VCaP (cell line): ENCODE measurements around the gene SPOCK1.

Experiments
- H3K27ac ChIP-seq: fragments of 450-650 bp; 2 replicates; pipeline ENCODE4 v1.5.1; 2017
- CTCF ChIP-seq: fragments of 450-650 bp; conservative IDR thresholded peaks from 2 replicates; pipeline ENCODE4 v1.5.1; 2017; ENCODE audit warnings: mild to moderate bottlenecking, moderate library complexity

Gene SPOCK1

GRCh38 chr5:137144656-137145055, 354.5 kb downstream of the SPOCK1 start:
- TF ChIP-seq CTCF: no peak
- H3K27ac ChIP-seq: no peak overlapping the region

- H3K27ac ChIP-seq: no peak overlapping the region
- no peak for TF ChIP-seq CTCF
These were observed 356.1 kb downstream of the SPOCK1 start for GRCh38 chr5:137142764-137143605.

GRCh38 chr5:137142346-137142745, 356.8 kb downstream of the SPOCK1 start:
- TF ChIP-seq CTCF: no peak
- no peak overlapping the region for H3K27ac ChIP-seq

GRCh38 chr5:137141779-137142178, 357.3 kb downstream of the SPOCK1 start:
- H3K27ac ChIP-seq: no peak overlapping the region
- TF ChIP-seq CTCF: no peak

- H3K27ac ChIP-seq: no peak overlapping the region
- no peak for TF ChIP-seq CTCF
These were observed 362.0 kb downstream of the SPOCK1 start for GRCh38 chr5:137136991-137137632.

GRCh38 chr5:137134920-137135532, 364.1 kb downstream of the SPOCK1 start:
- TF ChIP-seq CTCF: no peak

More at GRCh38 chr5:137134920-137135532, 364.1 kb downstream of the SPOCK1 start:
- no peak overlapping the region for H3K27ac ChIP-seq
